HG02852 (cell line): ENCODE measurements around the gene OR8D4.
"Not testable (repeated sequence)": the region's sequence is repeated elsewhere in the genome, so short reads cannot be mapped to it uniquely, and the experiment has no call there.

Source experiments
- ATAC-seq: cut with Tn5 transposase; IDR thresholded peaks from one replicate; pipeline ENCODE4 v1.9.1; 2021; ENCODE audit warnings: mild to moderate bottlenecking, moderate library complexity; ENCODE audit not compliant: unreplicated experiment

Gene OR8D4

GRCh38 chr11:123901867-123902266, at the start of gene OR8D4:
Gene OR8D4 (plus strand): TSS chr11:123902167. CDS start chr11:123906432, 4,265 bp downstream.
- no peak for ATAC-seq

- no peak for ATAC-seq
These were observed 49.6 kb upstream of the OR8D4 start for GRCh38 chr11:123852321-123852720.

- no peak for ATAC-seq
These were observed 48.9 kb upstream of the OR8D4 start for GRCh38 chr11:123853038-123853437.

DNA sequence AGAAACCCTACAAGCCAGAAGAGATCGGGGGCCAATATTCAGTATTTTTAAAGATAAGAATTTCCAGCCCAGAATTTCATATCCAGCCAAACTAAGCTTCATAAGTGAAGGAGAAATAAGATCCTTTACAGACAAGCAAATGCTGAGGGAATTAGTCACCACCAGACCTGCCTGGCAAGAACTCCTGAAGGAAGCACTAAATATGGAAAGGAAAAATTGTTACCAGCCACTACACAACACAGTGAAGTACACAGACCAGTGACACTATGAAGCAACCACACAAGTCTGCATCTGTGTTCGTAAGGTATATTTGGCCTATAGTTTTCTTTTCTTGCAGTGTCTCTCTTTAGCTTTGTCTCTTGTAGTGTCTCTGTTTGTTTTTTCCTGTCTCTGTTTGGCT, 45.5 kb upstream of the OR8D4 start:
- ATAC-seq, result no peak

GRCh38 chr11:123859731-123860130, 42.2 kb upstream of the OR8D4 start:
- ATAC-seq, result no peak

- not testable (repeated sequence) for ATAC-seq
These were observed 36.7 kb upstream of the OR8D4 start for GRCh38 chr11:123865293-123865692.

GRCh38 chr11:123867795-123868194, 34.2 kb upstream of the OR8D4 start:
- not testable (repeated sequence) for ATAC-seq

DNA sequence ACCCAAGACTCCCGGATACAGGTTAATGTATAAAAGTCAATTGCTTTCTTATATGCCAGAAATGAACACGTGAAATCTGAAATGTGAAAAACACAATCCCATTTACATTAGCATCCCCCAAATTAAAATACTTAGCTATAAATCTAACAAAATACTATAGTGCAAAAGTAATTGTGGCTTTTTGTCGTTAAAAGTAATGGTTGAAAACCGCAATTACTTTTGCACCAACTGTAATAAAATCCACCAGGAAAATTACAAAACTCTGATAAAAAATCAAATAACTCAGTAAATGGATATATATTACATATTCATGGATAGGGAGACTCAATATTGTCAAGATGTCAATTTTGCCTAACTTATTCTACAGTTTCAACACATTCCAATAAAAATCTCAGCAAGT, 21.1 kb upstream of the OR8D4 start:
- ATAC-seq, result no peak

DNA sequence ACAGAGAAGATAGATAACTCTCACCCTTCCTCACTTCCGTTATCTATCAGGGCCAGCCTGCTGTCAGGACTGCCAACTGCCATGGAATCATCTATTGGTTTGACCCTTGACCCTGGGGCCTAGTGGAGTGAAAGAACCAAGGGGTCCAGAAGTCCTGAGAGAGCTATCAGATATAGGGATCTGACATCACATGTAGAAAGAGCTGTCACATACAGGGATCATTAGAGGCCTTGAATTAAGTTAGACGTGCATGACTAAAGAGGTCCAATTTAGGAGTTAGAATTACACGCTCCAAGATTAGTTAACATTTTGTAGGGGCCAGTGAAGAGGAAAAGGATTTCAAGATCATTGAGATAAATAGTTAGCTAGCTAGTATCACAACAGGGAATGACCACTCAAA, 16.4 kb upstream of the OR8D4 start, which contains the start of gene TMEM225:
Gene TMEM225 (minus strand): TSS at position 101 of the 400 bp plus-strand sequence. CDS start 245 bp downstream, outside the sequence.
- ATAC-seq, result no peak

DNA sequence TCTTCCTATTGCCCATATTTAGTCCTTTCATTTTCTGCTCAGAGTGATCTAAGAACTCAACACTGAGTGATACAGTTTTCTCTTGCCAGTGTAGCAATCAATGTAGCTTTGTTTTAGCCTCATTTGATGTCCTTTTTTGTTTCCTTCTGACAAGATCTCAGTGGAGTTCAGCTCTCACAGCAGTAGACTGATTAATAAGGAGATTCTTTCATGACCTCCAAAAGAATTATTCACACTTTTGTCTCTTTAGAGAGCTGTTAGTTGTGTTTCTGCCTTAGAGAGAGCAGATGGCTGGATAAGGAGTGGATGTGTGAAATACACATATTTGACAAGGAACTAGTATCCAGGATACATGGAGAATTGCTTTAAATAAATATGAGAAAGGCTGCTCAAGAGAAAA, 9.9 kb upstream of the OR8D4 start:
- ATAC-seq, result no peak

- no peak for ATAC-seq
These were observed 2.2 kb upstream of the OR8D4 start for GRCh38 chr11:123899792-123900191.

- peak; percentile 98 for ATAC-seq
These were observed 2.0 kb downstream of the OR8D4 start for GRCh38 chr11:123903932-123904331.

- ATAC-seq, result no peak
These were observed 3.0 kb downstream of the OR8D4 start for GRCh38 chr11:123904932-123905331.

DNA sequence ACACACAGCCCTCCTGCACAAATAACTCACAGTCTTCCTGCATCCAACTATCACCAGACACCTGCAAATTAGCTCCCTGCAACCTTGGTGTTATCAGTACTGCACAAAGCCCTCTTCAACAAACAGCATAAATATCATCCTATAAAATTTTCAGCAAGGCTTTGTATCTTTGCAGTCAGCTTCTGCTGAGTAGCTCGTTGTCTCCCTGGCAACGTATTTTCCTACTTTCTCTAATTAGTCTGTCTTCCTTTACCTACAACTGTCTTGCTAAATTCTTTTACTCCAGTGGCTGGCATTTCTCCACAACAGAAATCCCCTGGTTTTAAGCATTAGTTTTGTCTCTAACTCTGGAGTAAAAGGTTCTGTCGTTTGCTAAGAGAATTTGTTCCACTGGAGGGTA, 3.9 kb downstream of the OR8D4 start:
- no peak for ATAC-seq

GRCh38 chr11:123920943-123921342, 19.0 kb downstream of the OR8D4 start:
- no peak for ATAC-seq

- ATAC-seq, result no peak
These were observed 22.1 kb downstream of the OR8D4 start for GRCh38 chr11:123924027-123924426.

DNA sequence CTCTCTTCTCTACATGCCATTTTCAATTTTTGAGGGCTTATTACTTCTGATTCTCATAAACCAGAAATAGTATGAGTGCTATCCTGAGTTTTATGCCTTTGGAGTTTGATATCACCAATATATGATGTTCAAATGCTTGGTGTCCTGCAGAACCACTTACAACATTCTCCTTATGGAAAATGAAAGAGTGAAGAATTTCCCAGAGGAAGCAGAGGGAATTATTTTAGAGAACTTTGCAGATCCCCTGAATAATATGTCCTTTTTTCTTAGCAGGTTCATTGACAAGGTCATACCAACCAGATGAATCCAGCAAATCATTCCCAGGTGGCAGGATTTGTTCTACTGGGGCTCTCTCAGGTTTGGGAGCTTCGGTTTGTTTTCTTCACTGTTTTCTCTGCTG, 37.4 kb downstream of the OR8D4 start, which contains the start of gene OR4D5:
Gene OR4D5 (plus strand): TSS at position 301 of the 400 bp plus-strand sequence. CDS start 0 bp downstream, at position 301.
- ATAC-seq, result no peak

- no peak for ATAC-seq
These were observed 40.4 kb downstream of the OR8D4 start for GRCh38 chr11:123942413-123942812.

DNA sequence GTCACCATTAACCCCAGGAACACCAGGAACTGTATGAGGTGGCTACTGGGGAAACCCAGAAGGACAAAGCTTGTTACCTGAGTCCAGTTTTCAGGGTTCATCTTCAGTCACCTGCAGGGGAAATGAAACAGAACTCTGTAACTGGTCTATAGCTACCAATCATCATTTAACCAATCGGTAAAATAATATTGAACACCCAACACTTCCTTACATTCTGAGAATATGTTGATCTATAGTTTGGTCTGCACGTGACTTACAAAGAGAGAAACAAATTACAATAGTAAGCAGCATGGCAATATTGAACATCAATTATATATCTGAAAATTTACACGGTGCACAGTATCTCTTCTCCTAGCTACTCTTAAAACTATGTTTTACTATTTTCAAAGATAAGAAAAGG, 41.8 kb downstream of the OR8D4 start, which contains the start of gene OR6T1:
Gene OR6T1 (minus strand): TSS at position 101 of the 400 bp plus-strand sequence. CDS start 0 bp downstream, at position 101.
- ATAC-seq, result no peak

GRCh38 chr11:123945132-123945531, 43.2 kb downstream of the OR8D4 start:
- no peak for ATAC-seq

- ATAC-seq, result no peak
These were observed 54.8 kb downstream of the OR8D4 start for GRCh38 chr11:123956752-123957151.
